Smooth muscle cell (in vitro differentiated cells): ENCODE measurements around the gene MTHFSD. TPM values are rescaled to one million over a fixed set of nuclear protein-coding genes. Genes with fewer than 3 reads are reported as not detected.

Experiments used
- DNase-seq: peaks from one replicate; lab custom pipeline; 2025; ENCODE audit not compliant: unreplicated experiment; lab: John Stamatoyannopoulos, UW
- H2AFZ ChIP-seq: fragments of 200-600 bp; sonication (generic); 2 replicates; pipeline ENCODE4 v1.6.0; 2016; ENCODE audit warnings: antibody characterized with exemption, low read depth, mild to moderate bottlenecking
- H3F3A ChIP-seq: fragments of 200-600 bp; sonication (generic); 2 replicates; pipeline ENCODE4 v1.6.0; 2017; ENCODE audit warnings: antibody characterized with exemption, low read depth
- H3K27ac ChIP-seq: fragments of 200-600 bp; sonication (generic); 2 replicates; pipeline ENCODE4 v1.5.1; 2016; ENCODE audit warnings: low read depth, mild to moderate bottlenecking
- H3K27me3 ChIP-seq: fragments of 200-600 bp; sonication (generic); 2 replicates; pipeline ENCODE4 v1.6.1; 2016; ENCODE audit warnings: low read depth, mild to moderate bottlenecking
- H3K36me3 ChIP-seq: fragments of 200-600 bp; sonication (generic); 2 replicates; pipeline ENCODE4 v1.5.1; 2016; ENCODE audit warnings: low read depth
- H3K4me1 ChIP-seq: fragments of 200-600 bp; sonication (generic); 2 replicates; pipeline ENCODE4 v1.5.1; 2016; ENCODE audit warnings: low read depth
- H3K4me2 ChIP-seq: fragments of 200-600 bp; sonication (generic); 2 replicates; pipeline ENCODE4 v1.6.0; 2016; ENCODE audit warnings: mild to moderate bottlenecking
- H3K4me3 ChIP-seq: fragments of 200-600 bp; sonication (generic); 2 replicates; pipeline ENCODE4 v1.5.1; 2016; ENCODE audit warnings: mild to moderate bottlenecking
- H3K79me2 ChIP-seq: fragments of 200-600 bp; sonication (generic); 2 replicates; pipeline ENCODE4 v1.6.0; 2016; ENCODE audit warnings: low read depth, mild to moderate bottlenecking
- H3K9ac ChIP-seq: fragments of 200-600 bp; sonication (generic); 2 replicates; pipeline ENCODE4 v1.6.0; 2016; ENCODE audit warnings: low read depth
- H3K9me3 ChIP-seq: fragments of 200-600 bp; sonication (generic); replicated peaks from 2 replicates; pipeline ENCODE4 v1.5.1; 2016; ENCODE audit warnings: low read depth
- H4K20me1 ChIP-seq: fragments of 200-600 bp; sonication (generic); 2 replicates; pipeline ENCODE4 v1.6.0; 2016; ENCODE audit warnings: low read depth
- WGBS: methylation state at CpG from one replicate; pipeline ENCODE4 v1.1.7; 2016; ENCODE audit warnings: low lambda C conversion rate; 5-methylcytosine and 5-hydroxymethylcytosine counted together
- polyA plus RNA-seq: library from polyadenylated mRNA; unstranded; fragments of >200 nt; fragmentation: Nextera tagmentation; extraction: Ambion mirVana; gene quantifications from 2 replicates; pipeline ENCODE4 v1.2.1, GENCODE V29; 2016
- total RNA-seq: library from RNA; depleted of rRNA; stranded (reverse); fragments of >200 nt; gene quantifications from 2 replicates; pipeline ENCODE4 v1.2.3, GENCODE V29; 2014
- TF ChIP-seq, protein P1 (sequence below): fragments of 200-600 bp; sonication (generic); IDR thresholded peaks from 2 replicates; pipeline ENCODE4 v1.5.1; 2017; ENCODE audit warnings: borderline replicate concordance, mild to moderate bottlenecking, antibody characterized with exemption; ENCODE audit not compliant: insufficient read depth, poor library complexity, severe bottlenecking

The MTHFSD gene
- total and polyA plus RNA-seq, 2 experiments from 2014 or later = 13.3 to 23.0 TPM

DNA sequence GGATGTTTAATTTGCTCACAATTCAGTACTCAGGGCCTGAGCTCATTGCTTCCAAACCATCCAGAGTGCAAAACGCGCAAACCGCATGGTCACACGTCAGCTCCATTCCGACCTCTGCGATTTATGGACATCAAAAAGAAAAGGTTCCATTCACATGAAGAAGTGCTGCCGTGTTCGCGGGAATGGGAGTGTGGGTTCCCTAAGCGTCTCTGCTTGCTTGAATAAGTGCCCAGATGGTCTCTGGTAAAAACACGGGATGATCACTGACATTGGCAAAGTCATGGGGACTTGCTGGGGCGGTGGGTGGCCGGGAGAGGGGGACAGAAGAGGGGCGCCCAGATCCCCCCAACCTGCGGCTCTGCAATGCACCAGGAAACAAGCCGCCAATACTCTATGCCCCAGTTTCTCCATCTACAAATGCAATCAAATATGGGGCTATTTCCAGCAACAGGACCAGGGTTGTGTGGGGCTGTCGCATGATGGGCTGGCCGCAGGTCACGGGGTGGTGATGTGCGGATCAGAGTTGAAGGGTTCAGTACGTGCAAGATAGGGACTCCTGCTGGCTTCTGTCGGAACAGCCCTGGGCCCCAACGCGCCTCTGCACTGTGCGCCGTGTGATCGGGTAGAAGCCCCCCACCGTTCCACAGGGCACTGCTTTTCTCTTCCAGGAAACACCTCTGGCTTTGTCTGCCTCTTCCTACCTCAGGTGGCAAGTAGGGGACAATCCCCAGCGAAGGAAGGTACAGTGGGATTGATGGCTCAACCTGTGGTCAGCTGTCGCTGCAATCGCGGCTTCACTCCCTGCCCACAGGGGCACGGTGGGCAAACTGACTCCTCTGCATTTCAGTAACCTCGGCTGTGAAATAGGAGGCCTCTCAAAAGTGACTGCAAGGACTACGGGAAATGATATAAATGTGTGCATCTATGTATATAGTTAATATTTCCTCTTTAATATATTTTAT, 33.5 kb downstream of the MTHFSD start:
- H3K36me3 ChIP-seq = no peaks in the 10 kb centered on the region
- peaks cover 1% of the 10 kb centered on the region for H3F3A ChIP-seq
- WGBS = 91% methylated on average over 35 of the region's 35 CpGs
- H3K79me2 ChIP-seq = no peaks in the 10 kb centered on the region
- H3K4me1 ChIP-seq = no peaks in the 10 kb centered on the region
- H3K9ac ChIP-seq = no peak overlapping the region
- H2AFZ ChIP-seq = no peak overlapping the region
- no peak for DNase-seq
- no peak overlapping the region for H3K4me3 ChIP-seq
- H3K9me3 ChIP-seq = no peaks in the 10 kb centered on the region
- no peak overlapping the region for H3K27ac ChIP-seq
- TF ChIP-seq, protein P1, sequence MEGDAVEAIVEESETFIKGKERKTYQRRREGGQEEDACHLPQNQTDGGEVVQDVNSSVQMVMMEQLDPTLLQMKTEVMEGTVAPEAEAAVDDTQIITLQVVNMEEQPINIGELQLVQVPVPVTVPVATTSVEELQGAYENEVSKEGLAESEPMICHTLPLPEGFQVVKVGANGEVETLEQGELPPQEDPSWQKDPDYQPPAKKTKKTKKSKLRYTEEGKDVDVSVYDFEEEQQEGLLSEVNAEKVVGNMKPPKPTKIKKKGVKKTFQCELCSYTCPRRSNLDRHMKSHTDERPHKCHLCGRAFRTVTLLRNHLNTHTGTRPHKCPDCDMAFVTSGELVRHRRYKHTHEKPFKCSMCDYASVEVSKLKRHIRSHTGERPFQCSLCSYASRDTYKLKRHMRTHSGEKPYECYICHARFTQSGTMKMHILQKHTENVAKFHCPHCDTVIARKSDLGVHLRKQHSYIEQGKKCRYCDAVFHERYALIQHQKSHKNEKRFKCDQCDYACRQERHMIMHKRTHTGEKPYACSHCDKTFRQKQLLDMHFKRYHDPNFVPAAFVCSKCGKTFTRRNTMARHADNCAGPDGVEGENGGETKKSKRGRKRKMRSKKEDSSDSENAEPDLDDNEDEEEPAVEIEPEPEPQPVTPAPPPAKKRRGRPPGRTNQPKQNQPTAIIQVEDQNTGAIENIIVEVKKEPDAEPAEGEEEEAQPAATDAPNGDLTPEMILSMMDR = no peak
- no peaks in the 10 kb centered on the region for H4K20me1 ChIP-seq
- peaks cover 2% of the 10 kb centered on the region for H3K27me3 ChIP-seq
- no peak overlapping the region for H3K4me2 ChIP-seq

DNA sequence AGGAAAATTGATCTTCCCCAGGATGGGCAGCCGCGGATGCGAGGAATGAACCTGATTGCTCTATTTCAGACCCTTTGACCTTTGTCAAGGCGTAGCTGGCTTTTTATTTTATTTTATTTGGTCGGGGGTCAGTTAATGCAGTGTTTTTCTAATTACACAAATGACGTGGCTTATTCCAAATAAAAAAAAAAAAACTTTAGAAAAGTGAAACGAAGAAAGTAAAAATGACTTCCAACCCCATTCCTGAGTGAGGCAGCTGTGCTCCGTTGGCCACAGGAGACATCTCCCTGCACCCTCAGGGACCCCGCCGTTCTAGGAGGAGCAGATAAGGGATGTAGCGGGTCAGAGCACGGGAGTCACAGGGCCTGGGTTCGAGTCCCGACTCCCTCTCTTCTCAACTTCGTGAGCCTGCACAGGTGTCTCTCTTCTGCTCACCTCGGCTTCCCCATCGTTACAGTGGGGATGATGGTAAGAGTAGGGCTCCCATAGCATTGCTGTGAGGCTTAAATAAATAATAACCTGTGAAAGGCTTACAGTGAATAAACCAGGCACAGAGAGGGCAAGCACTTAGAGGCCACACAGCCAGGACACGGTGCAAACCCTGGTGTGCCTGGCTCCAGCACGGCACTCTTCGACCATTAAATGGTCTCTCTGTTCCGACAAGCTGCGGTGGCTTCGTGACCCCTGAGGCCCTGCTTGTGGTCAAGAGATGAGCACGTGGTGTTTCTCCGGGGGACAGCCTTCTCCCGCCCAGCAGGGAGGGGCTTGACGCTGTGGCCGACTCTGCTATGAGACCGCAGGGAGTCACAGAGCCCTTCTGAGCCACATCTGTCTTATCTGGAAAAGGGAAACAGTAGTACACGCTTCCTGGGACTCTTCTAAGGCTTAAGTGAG, 34.5 kb downstream of the MTHFSD start:
- H3K4me1 ChIP-seq = no peaks in the 10 kb centered on the region
- peaks cover 8% of the 10 kb centered on the region for H3K79me2 ChIP-seq
- H3K4me2 ChIP-seq = peak overlapping the region; percentile 72
- WGBS = 58% methylated on average over 30 of the region's 30 CpGs
- no peaks in the 10 kb centered on the region for H3K36me3 ChIP-seq
- TF ChIP-seq, protein P1 = no peak
- H2AFZ ChIP-seq = no peak overlapping the region
- H3K27ac ChIP-seq = no peak overlapping the region
- H3K9ac ChIP-seq = no peak overlapping the region
- peak overlapping the region; percentile 18 for H3K4me3 ChIP-seq
- no peak for DNase-seq
- H3F3A ChIP-seq = peaks cover 6% of the 10 kb centered on the region
- peaks cover 9% of the 10 kb centered on the region for H3K27me3 ChIP-seq
- H3K9me3 ChIP-seq = no peaks in the 10 kb centered on the region
- peaks cover 1% of the 10 kb centered on the region for H4K20me1 ChIP-seq

DNA sequence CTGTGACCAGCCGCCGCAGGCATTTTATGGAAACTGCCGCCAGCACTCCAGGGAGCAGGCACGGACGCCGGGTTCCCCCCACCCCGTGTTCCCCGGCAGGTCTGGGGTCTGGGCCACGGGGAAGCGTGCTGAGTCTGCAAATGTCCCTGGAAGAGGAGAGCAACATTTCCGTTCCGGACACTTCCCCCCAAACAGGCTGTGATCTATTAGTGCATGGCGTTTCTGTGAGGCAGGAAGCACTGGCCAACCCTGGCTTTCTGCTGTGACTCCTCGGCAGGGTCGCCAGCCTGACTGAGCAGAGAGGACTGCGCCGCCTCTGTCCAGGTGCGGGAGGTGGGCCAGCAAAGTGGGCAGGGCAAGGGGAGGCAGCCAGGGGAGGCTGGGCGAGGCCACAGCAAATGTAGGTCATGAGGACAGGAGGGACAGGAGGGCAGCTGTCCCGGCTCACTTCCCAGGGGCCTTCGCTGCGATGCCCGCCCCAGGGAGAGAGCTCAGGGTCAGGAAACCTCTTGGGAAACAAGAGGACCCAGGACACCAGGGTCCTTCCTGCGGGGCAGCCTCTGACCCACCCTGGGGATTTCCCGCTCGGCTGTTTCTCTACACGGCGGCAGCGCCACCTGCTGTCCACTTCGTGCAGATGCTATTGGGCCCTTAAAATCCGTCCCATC, 35.3 kb downstream of the MTHFSD start:
- peaks cover 6% of the 10 kb centered on the region for H3F3A ChIP-seq
- 33% methylated on average over 31 of the region's 31 CpGs for WGBS
- peaks cover 16% of the 10 kb centered on the region for H3K27me3 ChIP-seq
- peaks cover 9% of the 10 kb centered on the region for H4K20me1 ChIP-seq
- peaks cover 5% of the 10 kb centered on the region for H3K4me1 ChIP-seq
- no peaks in the 10 kb centered on the region for H3K9me3 ChIP-seq
- H3K79me2 ChIP-seq = peaks cover 16% of the 10 kb centered on the region
- peak overlapping the region; percentile 18 for H3K4me3 ChIP-seq
- H2AFZ ChIP-seq = no peak overlapping the region
- no peak overlapping the region for H3K9ac ChIP-seq
- H3K4me2 ChIP-seq = peak overlapping the region; percentile 72
- DNase-seq = peak; percentile 25
- H3K36me3 ChIP-seq = no peaks in the 10 kb centered on the region
- TF ChIP-seq, protein P1 = peak; percentile 95
- H3K27ac ChIP-seq = no peak overlapping the region
